Adrenal gland (tissue), 12 donors: ENCODE data around the gene AZU1. TPM values are rescaled to one million over a fixed set of nuclear protein-coding genes. Genes with fewer than 3 reads are reported as not detected.

Source experiments
- DNase-seq, 7 donors: peaks; one replicate each; pipeline ENCODE4 v3.0.0-alpha.2; 2019 to 2020
- H3K27ac ChIP-seq, 5 donors: fragments of 200-600 bp; sonication (generic) in 4 of 5; 1 replicate in 3 of 5; 2 replicates in 2 of 5; pipeline versions ENCODE4 v1.5.1 to v1.8.0; 2016 to 2020; ENCODE audit warnings: mild to moderate bottlenecking in 1 of 5
- H3K27me3 ChIP-seq: fragments of 200-600 bp; 2 replicates; pipeline ENCODE4 v1.8.0; 2021
- H3K36me3 ChIP-seq, 2 donors: fragments of 200-600 bp; replicated peaks in 1 of 2; 1 replicate in 1 of 2; 2 replicates in 1 of 2; pipeline versions ENCODE4 v1.5.1 to v1.8.0; 2018 to 2022
- H3K4me1 ChIP-seq, 2 donors: fragments of 200-600 bp; replicated peaks in 1 of 2; 1 replicate in 1 of 2; 2 replicates in 1 of 2; pipeline versions ENCODE4 v1.5.1 to v1.8.0; 2018 to 2021
- H3K4me3 ChIP-seq, 4 donors: fragments of 200-600 bp; sonication (generic) in 3 of 4; one replicate each; pipeline ENCODE4 v1.5.1; 2016 to 2018
- H3K9me3 ChIP-seq, 3 donors: fragments of 200-600 bp; sonication (generic) in 1 of 3; replicated peaks in 1 of 3; 1 replicate in 2 of 3; 2 replicates in 1 of 3; pipeline versions ENCODE4 v1.5.1 to v1.8.0; 2016 to 2021
- POLR2A ChIP-seq, 2 donors: fragments of 450-650 bp; IDR thresholded peaks; one replicate each; pipeline ENCODE4 v1.6.1; 2017; ENCODE audit warnings: antibody characterized with exemption in 2 of 2, mild to moderate bottlenecking in 2 of 2, moderate library complexity in 1 of 2
- WGBS, 4 donors: extraction: QIAGEN DNeasy Blood & Tissue Kit in 2 of 4; methylation state at CpG; one replicate each; pipeline versions ENCODE4 v1.1.5 to v1.1.7; 2013 to 2017; 5-methylcytosine and 5-hydroxymethylcytosine counted together
- intact Hi-C, 2 donors: fragments of 100-400 bp; cut with DNase I; formaldehyde crosslinking; loops; one replicate each; pipeline versions ENCODE4 v1.14.1 to v1.15.0; 2022 to 2023
- polyA plus RNA-seq, 3 donors: library from polyadenylated mRNA; stranded (reverse); fragments of 200-250 nt in 2 of 3; fragments of 350-450 nt in 1 of 3; fragmentation: Illumina TruSeq in 1 of 3; extraction: RNeasy Lipid Tissue Mini Kit (QIAGEN cat#74804) in 1 of 3; gene quantifications; one replicate each; pipeline ENCODE4 v1.2.3, GENCODE V29; 2013 to 2014
- total RNA-seq, 9 donors: library from RNA; depleted of rRNA in 4 of 9; stranded (reverse); fragments of >200 nt in 4 of 9; fragments of 120-200 nt in 1 of 9; fragmentation: NEBNext Ultra II Directional in 1 of 9; extraction: Animal tissue kit (Norgen Biotek cat#: 25700) in 1 of 9; gene quantifications; one replicate each; pipeline versions ENCODE4 v1.1.0 to v1.2.4, GENCODE V29; 2013 to 2023
- TF ChIP-seq, protein P1 (sequence below), 6 experiments: fragments of 450-650 bp in 4 of 6; fragments of 200-600 bp in 2 of 6; sonication (generic) in 1 of 6; IDR thresholded peaks; 1 replicate in 5 of 6; 2 replicates in 1 of 6; pipeline versions ENCODE4 v1.5.1 to v1.8.0; 2016 to 2021; ENCODE audit warnings: antibody characterized with exemption in 6 of 6, mild to moderate bottlenecking in 2 of 6, moderate library complexity in 1 of 6
- donor health status: healthy with polysubstance abuse.
- donor health status: Bipolar disorder and iron deficiency.
- donor health status: DM: yes; HTN: yes; CAD: no.
- donor health status: DM: no; HTN: no; CAD: no.
- donor health status: DM: no; HTN: no; CAD: no.
- donor health status: DM: yes; HTN: yes; CAD: no.

The AZU1 gene
- total and polyA plus RNA-seq, 12 donors = 0.11 to 1.1 (median 0.30) TPM; not detected in 5

DNA sequence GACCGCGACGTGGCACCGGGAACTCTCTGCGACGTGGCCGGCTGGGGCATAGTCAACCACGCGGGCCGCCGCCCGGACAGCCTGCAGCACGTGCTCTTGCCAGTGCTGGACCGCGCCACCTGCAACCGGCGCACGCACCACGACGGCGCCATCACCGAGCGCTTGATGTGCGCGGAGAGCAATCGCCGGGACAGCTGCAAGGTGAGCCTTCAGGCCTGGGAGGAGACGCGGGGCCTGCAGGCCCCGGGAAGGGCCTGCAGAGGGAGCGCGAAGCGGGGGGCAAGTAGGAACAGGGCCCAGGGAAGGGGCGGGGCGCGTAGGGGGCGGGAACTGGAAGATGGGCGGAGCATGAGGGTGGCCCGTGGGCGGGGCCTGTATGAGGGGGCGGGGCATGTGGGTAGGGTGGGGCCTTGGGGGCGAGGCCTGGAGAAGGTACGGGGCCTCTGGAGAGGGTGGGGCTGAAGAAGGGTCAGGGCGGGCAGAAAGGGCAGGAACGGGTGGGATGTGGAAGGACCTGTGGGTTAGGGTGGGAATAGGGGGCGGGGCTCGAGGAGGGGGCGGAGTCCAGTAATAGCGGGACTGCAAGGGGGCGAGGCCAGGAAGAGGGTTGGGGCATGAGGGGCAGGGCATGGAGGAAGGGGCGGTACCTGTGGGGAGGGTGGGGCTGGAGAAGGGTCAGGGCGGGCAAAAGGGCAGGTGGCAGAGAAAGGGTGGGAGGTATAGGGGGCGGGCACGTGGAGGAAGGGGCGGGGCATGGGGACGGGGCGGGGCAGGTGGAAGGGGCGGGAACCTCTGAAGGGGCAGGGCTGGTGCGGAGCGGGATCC is 34.3 kb downstream of the AZU1 start:
- TF ChIP-seq, protein P1, sequence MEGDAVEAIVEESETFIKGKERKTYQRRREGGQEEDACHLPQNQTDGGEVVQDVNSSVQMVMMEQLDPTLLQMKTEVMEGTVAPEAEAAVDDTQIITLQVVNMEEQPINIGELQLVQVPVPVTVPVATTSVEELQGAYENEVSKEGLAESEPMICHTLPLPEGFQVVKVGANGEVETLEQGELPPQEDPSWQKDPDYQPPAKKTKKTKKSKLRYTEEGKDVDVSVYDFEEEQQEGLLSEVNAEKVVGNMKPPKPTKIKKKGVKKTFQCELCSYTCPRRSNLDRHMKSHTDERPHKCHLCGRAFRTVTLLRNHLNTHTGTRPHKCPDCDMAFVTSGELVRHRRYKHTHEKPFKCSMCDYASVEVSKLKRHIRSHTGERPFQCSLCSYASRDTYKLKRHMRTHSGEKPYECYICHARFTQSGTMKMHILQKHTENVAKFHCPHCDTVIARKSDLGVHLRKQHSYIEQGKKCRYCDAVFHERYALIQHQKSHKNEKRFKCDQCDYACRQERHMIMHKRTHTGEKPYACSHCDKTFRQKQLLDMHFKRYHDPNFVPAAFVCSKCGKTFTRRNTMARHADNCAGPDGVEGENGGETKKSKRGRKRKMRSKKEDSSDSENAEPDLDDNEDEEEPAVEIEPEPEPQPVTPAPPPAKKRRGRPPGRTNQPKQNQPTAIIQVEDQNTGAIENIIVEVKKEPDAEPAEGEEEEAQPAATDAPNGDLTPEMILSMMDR (IDR thresholded peaks at IDR 0.05) = peak in 1 of 6 experiments; percentile 6
- TF ChIP-seq POLR2A (IDR thresholded peaks at IDR 0.05) = no peak
- DNase-seq = peak in 6 of 7 donors; percentile 45 to 85 (median 64)
- 7 to 28% (median 14%) methylated on average over 10 to 60 of the region's 60 CpGs for WGBS, 4 donors
- Histone ChIP-seq H3K4me3 (no peak overlapping the region), H3K36me3 (no peaks in the 10 kb centered on the region), H3K27ac (peak overlapping the region in 1 of 5 donors; percentile 29), H3K27me3 (peaks cover 9% of the 10 kb centered on the region), H3K4me1 (peaks cover 6 to 9% of the 10 kb centered on the region in 2 donors), H3K9me3 (no peaks in the 10 kb centered on the region)
- intact Hi-C loops = loop anchor here in 1 of 2 donors (5.0 kb wide), 1 partner anchor 55 kb away; the partner anchor contains the start of gene KISS1R

DNA sequence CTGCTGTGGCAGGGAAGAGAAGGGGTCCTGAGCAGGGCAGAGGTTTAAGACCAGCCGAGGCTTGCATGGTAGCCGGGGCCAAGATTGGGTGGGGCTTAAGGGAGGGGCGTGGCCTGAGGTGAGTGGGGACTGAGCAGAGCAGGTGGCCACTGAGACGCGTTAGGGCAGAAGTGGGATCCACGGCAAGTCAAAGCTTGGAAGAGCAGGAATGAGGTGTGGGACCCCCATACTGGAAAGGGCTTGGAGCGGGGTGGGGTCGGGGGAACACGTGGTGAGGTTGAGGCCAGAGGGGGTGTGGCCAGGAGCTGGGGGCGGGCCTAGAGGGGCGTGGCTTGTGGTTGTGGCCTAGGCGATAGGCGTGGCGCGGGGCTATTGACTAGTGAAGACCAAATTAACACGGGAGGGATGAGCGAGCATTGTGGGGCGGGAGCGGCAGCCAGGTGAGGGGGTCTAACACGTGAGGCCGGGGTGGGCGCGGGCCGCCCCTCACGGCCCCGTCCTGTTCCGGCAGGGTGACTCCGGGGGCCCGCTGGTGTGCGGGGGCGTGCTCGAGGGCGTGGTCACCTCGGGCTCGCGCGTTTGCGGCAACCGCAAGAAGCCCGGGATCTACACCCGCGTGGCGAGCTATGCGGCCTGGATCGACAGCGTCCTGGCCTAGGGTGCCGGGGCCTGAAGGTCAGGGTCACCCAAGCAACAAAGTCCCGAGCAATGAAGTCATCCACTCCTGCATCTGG is 35.1 kb downstream of the AZU1 start:
- peaks cover 6 to 9% of the 10 kb centered on the region in 2 donors for H3K4me1 ChIP-seq
- 9 to 24% (median 16%) methylated on average over 17 to 48 of the region's 48 CpGs for WGBS, 4 donors
- H3K36me3 ChIP-seq = peaks cover 0 to 1% of the 10 kb centered on the region in 2 donors
- H3K27me3 ChIP-seq = peaks cover 9% of the 10 kb centered on the region
- DNase-seq = peak; percentile 64 to 84 (median 74)
- peak overlapping the region in 1 of 5 donors; percentile 29 for H3K27ac ChIP-seq
- no peak overlapping the region for H3K4me3 ChIP-seq
- H3K9me3 ChIP-seq = no peaks in the 10 kb centered on the region
- TF ChIP-seq POLR2A (IDR thresholded peaks at IDR 0.05) = no peak
- TF ChIP-seq, protein P1 (IDR thresholded peaks at IDR 0.05) = no peak
- intact Hi-C loops = loop anchor here in 1 of 2 donors (5.0 kb wide), 1 partner anchor 55 kb away; the partner anchor contains the start of gene KISS1R

DNA sequence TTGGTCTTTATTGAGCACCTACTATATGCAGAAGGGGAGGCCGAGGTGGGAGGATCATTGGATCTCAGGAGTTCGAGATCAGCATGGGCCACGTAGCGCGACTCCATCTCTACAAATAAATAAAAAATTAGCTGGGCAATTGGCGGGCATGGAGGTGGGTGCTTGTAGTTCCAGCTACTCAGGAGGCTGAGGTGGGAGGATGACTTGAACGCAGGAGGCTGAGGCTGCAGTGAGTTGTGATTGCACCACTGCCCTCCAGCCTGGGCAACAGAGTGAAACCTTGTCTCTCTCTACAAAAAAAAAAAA is 35.6 kb downstream of the AZU1 start:
- WGBS, 4 donors = 61 to 87% (median 62%) methylated on average over 7 of the region's 7 CpGs
- Histone ChIP-seq H3K4me3 (no peak overlapping the region), H3K9me3 (no peaks in the 10 kb centered on the region), H3K4me1 (peaks cover 6 to 9% of the 10 kb centered on the region in 2 donors), H3K36me3 (peaks cover 0 to 6% of the 10 kb centered on the region in 2 donors), H3K27ac (no peak overlapping the region), H3K27me3 (peaks cover 9% of the 10 kb centered on the region)
- intact Hi-C loops = loop anchor here in 1 of 2 donors (5.0 kb wide), 1 partner anchor 54 kb away; the partner anchor contains the start of gene KISS1R
- no peak for DNase-seq
- TF ChIP-seq, protein P1 (IDR thresholded peaks at IDR 0.05) = no peak
- no peak for TF ChIP-seq POLR2A (IDR thresholded peaks at IDR 0.05)

DNA sequence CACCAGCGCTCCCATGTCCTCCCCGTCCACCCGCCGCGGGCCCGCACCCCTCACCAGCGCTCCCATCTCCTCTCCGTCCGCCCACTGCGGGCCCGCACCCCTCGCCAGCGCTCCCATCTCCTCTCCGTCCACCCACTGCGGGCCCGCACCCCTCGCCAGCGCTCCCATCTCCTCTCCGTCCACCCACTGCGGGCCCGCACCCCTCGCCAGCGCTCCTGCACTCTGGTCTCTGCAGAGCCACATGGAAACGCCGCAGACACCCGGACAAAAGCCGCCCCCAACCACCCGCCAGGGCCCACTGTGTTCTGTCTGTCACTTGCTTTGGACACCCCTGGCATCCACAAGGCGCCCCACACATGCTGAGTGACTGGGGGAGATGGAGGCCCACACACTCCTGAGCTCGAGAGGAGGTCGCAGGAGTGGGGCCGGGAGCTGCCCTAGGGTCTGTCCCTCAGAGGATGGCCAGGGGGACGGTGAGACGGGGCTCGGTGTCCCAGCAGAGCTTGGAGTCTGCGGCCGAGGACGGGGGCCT is 39.2 kb downstream of the AZU1 start:
- no peak overlapping the region for H3K4me3 ChIP-seq
- peaks cover 0 to 23% of the 10 kb centered on the region in 2 donors for H3K36me3 ChIP-seq
- no peaks in the 10 kb centered on the region for H3K9me3 ChIP-seq
- WGBS, 4 donors = 85 to 90% (median 87%) methylated on average over 24 to 37 of the region's 38 CpGs
- intact Hi-C loops = loop anchor here (2.0 to 5.0 kb wide), 2 partner anchors 54 to 115 kb away; partner anchors contain the start of gene WDR18 (in 1 of the 2)
- H3K27ac ChIP-seq = no peak overlapping the region
- DNase-seq = peak in 1 of 7 donors; percentile 17
- peaks cover 10 to 17% of the 10 kb centered on the region in 2 donors for H3K4me1 ChIP-seq
- H3K27me3 ChIP-seq = no peaks in the 10 kb centered on the region
- TF ChIP-seq POLR2A (IDR thresholded peaks at IDR 0.05) = no peak
- TF ChIP-seq, protein P1 (IDR thresholded peaks at IDR 0.05) = no peak
